Prostate gland (tissue), 2 donors: Measurements from ENCODE around the gene NETO1.

Experiments used
- CTCF ChIP-seq, 4 experiments: fragments of 200-600 bp in 2 of 4; fragments of 450-650 bp in 2 of 4; sonication (generic) in 2 of 4; IDR thresholded peaks; 1 replicate in 3 of 4; 2 replicates in 1 of 4; pipeline ENCODE4 v1.5.1; 2016 to 2019; ENCODE audit warnings: antibody characterized with exemption in 4 of 4, mild to moderate bottlenecking in 2 of 4, moderate library complexity in 2 of 4
- POLR2A ChIP-seq: fragments of 450-650 bp; IDR thresholded peaks from one replicate; pipeline ENCODE4 v1.6.1; 2016; ENCODE audit warnings: antibody characterized with exemption, mild to moderate bottlenecking

- no peak for TF ChIP-seq POLR2A
- no peak for TF ChIP-seq CTCF (IDR thresholded peaks at IDR 0.05)
Measured at GRCh38 chr18:72726201-72726600, 141.6 kb downstream of the NETO1 start.
